HL-60 (cell line): ENCODE data around the gene EXOC1.

Experiments used
- DNase-seq, 2 experiments: peaks; one replicate each; pipeline ENCODE4 v3.0.0-alpha.2; 2010 to 2020; ENCODE audit warnings: low read depth in 1 of 2, low spot score in 1 of 2
- H3K27ac ChIP-seq: fragments of 250-450 bp; sonication (Bioruptor Pico); replicated peaks from 2 replicates; pipeline ENCODE4 v1.5.1; 2020; ENCODE audit warnings: mild to moderate bottlenecking, moderate library complexity
- H3K27me3 ChIP-seq: fragments of 250-450 bp; sonication (Bioruptor Pico); 2 replicates; pipeline ENCODE4 v1.5.1; 2021; ENCODE audit warnings: mild to moderate bottlenecking, moderate library complexity; ENCODE audit not compliant: insufficient read depth, poor library complexity, severe bottlenecking
- H3K4me3 ChIP-seq: replicated peaks from 2 replicates; pipeline ENCODE4 v1.5.1; 2011; ENCODE audit warnings: mild to moderate bottlenecking, control low read depth, low read length; ENCODE audit not compliant: insufficient read depth
- GABPA ChIP-seq: IDR thresholded peaks from 2 replicates; pipeline ENCODE4 v1.6.1; 2012; ENCODE audit warnings: low read depth
- POLR2AphosphoS5 ChIP-seq: IDR thresholded peaks from 2 replicates; pipeline ENCODE4 v1.6.1; 2012; ENCODE audit warnings: low read depth
- SPI1 ChIP-seq: IDR thresholded peaks from 2 replicates; pipeline ENCODE4 v1.6.1; 2012; ENCODE audit warnings: low read depth, mild to moderate bottlenecking, borderline replicate concordance
- TF ChIP-seq, protein P1 (sequence below): IDR thresholded peaks from 2 replicates; pipeline ENCODE4 v1.6.1; 2012; ENCODE audit warnings: low read depth; ENCODE audit not compliant: insufficient replicate concordance
- TF ChIP-seq, protein P2 (sequence below): IDR thresholded peaks from one replicate; pipeline ENCODE4 v1.5.1; 2011; ENCODE audit warnings: low read length, control low read depth, inconsistent platforms; ENCODE audit not compliant: insufficient read depth

The EXOC1 gene

DNA sequence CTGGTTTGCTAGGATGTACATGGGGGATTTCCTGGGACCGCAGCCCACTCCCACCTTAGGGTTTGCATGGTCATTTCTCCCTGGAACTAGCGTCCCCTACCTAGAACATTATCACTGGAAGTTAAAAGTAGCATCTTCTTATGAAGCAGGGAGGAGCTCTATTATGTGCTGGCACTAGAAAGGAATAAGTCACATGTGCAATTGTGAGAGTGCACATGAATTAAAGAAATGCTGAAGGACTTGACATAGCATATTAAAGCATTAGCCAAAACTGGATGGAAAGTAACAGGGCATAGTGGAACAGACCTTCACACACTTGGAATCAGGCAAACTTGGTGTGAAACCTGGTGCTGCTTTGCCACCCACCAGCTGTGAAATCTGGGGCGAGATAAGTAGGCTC is 31.1 kb upstream of the EXOC1 start:
- no peak overlapping the region for H3K4me3 ChIP-seq
- TF ChIP-seq, protein P1, sequence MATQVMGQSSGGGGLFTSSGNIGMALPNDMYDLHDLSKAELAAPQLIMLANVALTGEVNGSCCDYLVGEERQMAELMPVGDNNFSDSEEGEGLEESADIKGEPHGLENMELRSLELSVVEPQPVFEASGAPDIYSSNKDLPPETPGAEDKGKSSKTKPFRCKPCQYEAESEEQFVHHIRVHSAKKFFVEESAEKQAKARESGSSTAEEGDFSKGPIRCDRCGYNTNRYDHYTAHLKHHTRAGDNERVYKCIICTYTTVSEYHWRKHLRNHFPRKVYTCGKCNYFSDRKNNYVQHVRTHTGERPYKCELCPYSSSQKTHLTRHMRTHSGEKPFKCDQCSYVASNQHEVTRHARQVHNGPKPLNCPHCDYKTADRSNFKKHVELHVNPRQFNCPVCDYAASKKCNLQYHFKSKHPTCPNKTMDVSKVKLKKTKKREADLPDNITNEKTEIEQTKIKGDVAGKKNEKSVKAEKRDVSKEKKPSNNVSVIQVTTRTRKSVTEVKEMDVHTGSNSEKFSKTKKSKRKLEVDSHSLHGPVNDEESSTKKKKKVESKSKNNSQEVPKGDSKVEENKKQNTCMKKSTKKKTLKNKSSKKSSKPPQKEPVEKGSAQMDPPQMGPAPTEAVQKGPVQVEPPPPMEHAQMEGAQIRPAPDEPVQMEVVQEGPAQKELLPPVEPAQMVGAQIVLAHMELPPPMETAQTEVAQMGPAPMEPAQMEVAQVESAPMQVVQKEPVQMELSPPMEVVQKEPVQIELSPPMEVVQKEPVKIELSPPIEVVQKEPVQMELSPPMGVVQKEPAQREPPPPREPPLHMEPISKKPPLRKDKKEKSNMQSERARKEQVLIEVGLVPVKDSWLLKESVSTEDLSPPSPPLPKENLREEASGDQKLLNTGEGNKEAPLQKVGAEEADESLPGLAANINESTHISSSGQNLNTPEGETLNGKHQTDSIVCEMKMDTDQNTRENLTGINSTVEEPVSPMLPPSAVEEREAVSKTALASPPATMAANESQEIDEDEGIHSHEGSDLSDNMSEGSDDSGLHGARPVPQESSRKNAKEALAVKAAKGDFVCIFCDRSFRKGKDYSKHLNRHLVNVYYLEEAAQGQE = no peak
- no peak for TF ChIP-seq SPI1
- TF ChIP-seq, protein P2, sequence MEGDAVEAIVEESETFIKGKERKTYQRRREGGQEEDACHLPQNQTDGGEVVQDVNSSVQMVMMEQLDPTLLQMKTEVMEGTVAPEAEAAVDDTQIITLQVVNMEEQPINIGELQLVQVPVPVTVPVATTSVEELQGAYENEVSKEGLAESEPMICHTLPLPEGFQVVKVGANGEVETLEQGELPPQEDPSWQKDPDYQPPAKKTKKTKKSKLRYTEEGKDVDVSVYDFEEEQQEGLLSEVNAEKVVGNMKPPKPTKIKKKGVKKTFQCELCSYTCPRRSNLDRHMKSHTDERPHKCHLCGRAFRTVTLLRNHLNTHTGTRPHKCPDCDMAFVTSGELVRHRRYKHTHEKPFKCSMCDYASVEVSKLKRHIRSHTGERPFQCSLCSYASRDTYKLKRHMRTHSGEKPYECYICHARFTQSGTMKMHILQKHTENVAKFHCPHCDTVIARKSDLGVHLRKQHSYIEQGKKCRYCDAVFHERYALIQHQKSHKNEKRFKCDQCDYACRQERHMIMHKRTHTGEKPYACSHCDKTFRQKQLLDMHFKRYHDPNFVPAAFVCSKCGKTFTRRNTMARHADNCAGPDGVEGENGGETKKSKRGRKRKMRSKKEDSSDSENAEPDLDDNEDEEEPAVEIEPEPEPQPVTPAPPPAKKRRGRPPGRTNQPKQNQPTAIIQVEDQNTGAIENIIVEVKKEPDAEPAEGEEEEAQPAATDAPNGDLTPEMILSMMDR = no peak
- TF ChIP-seq GABPA = no peak
- no peak for TF ChIP-seq POLR2AphosphoS5
- no peak overlapping the region for H3K27ac ChIP-seq
- no peaks in the 10 kb centered on the region for H3K27me3 ChIP-seq
- no peak for DNase-seq

DNA sequence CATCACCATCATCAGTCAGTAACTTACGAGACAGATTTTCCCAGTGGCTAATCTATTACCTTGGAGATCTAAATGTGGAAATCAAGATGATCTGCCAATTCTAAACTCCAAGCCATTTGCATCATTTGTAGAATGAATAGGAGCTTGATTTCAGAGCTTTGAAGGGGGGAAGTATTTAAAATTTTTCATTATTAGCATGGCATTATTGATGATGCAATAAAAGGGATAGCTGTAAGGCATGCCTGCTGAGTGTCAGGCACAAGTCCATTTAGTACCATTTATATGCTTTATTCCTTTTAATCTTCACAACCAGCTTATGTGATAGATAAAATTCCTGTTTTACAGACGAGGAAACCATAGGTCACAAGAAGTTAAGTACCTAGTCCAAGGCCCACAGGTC is 28.6 kb upstream of the EXOC1 start:
- Histone ChIP-seq H3K4me3 (no peak overlapping the region), H3K27ac (no peak overlapping the region), H3K27me3 (no peaks in the 10 kb centered on the region)
- TF ChIP-seq GABPA = no peak
- TF ChIP-seq, protein P2 = no peak
- DNase-seq = no peak

DNA sequence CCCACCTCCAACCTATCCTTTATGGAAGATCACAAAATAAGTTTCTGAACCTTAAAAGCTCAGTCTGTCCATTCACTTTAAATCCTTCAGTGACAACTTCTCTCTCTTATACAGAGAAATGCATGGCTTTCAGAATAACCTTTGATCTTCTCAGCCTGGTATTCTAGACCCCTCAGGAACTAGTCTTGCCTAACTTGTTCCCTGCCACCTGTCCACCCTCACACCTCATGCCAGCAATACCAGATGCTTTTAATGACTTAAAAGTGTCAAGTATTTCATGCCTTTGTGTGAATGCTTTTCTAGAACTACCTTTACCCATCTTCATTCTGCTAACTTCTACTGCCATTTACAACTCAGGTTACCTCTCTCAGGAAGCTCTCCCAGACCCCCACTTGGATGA is 26.5 kb upstream of the EXOC1 start:
- Histone ChIP-seq H3K4me3 (no peak overlapping the region), H3K27me3 (no peaks in the 10 kb centered on the region), H3K27ac (no peak overlapping the region)
- no peak for DNase-seq
- TF ChIP-seq, protein P2 = no peak
- TF ChIP-seq SPI1 (no peak), POLR2AphosphoS5 (no peak), GABPA (no peak)
- TF ChIP-seq, protein P1 = no peak

DNA sequence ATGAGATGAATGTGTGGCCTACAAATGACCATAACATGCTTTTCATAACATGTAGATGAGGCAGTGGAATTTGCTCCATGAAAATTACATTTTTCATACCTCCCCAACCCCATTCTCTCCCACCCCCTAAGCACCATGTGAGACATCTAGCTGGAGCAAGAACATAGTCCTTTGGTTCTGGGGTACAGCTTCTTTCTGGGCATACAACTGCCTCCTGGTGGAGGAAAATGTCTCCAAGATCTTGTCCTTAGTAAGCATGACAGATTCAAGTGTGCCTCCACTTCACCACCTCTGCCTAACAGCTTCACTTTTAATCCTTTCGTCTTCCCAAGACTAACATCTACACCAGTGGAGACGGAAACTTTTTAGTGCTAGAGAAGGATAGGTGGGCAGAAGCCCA is 25.9 kb upstream of the EXOC1 start:
- no peak overlapping the region for H3K27ac ChIP-seq
- no peak overlapping the region for H3K4me3 ChIP-seq
- DNase-seq = no peak
- TF ChIP-seq, protein P1 = no peak
- TF ChIP-seq GABPA (no peak), SPI1 (no peak), POLR2AphosphoS5 (no peak)
- TF ChIP-seq, protein P2 = no peak
- no peaks in the 10 kb centered on the region for H3K27me3 ChIP-seq
